Neural cell (in vitro differentiated cells): ENCODE measurements around the gene NDUFAF4. TPM values are rescaled to one million over a fixed set of nuclear protein-coding genes. Genes with fewer than 3 reads are reported as not detected.

Experiments used
- H2AFZ ChIP-seq: fragments of 200-600, 300-800 bp; sonication (generic), shearing (Covaris generic); 2 replicates; pipeline ENCODE4 v1.6.0; 2014; ENCODE audit warnings: low read depth, mild to moderate bottlenecking, antibody characterized with exemption, low read length, moderate library complexity
- H3F3A ChIP-seq: fragments of 200-600 bp; shearing (Covaris generic); 2 replicates; pipeline ENCODE4 v1.6.1; 2016; ENCODE audit warnings: mild to moderate bottlenecking, moderate library complexity, mixed read lengths, antibody characterized with exemption, low read length; ENCODE audit not compliant: insufficient read depth, poor library complexity, severe bottlenecking
- H3K27ac ChIP-seq: fragments of 200-600, 300-800 bp; sonication (generic), shearing (Covaris generic); 2 replicates; pipeline ENCODE4 v1.5.1; 2014; ENCODE audit warnings: mild to moderate bottlenecking, low read length, moderate library complexity
- H3K27me3 ChIP-seq: fragments of 300-800, 200-600 bp; sonication (generic), shearing (Covaris generic); 2 replicates; pipeline ENCODE4 v1.6.0; 2014; ENCODE audit warnings: mild to moderate bottlenecking, low read depth, low read length, moderate library complexity; ENCODE audit not compliant: insufficient read depth
- H3K36me3 ChIP-seq: fragments of 300-800, 200-600 bp; sonication (generic), shearing (Covaris generic); 2 replicates; pipeline ENCODE4 v1.5.1; 2014; ENCODE audit warnings: mild to moderate bottlenecking, antibody characterized with exemption, low read length, moderate library complexity; ENCODE audit not compliant: insufficient read depth
- H3K4me2 ChIP-seq: fragments of 300-800, 200-600 bp; sonication (generic), shearing (Covaris generic); 2 replicates; pipeline ENCODE4 v1.6.0; 2014; ENCODE audit warnings: mild to moderate bottlenecking, low read length
- H3K4me3 ChIP-seq: fragments of 300-800, 200-600 bp; sonication (generic), shearing (Covaris generic); 2 replicates; pipeline ENCODE4 v1.5.1; 2014; ENCODE audit warnings: mild to moderate bottlenecking, low read length, moderate library complexity
- H3K79me2 ChIP-seq: fragments of 200-600 bp; shearing (Covaris generic); replicated peaks from 2 replicates; pipeline ENCODE4 v1.6.0; 2014; ENCODE audit warnings: mild to moderate bottlenecking, low read length, moderate library complexity; ENCODE audit not compliant: insufficient read depth
- H3K9ac ChIP-seq: fragments of 300-800, 200-600 bp; sonication (generic), shearing (Covaris generic); 2 replicates; pipeline ENCODE4 v1.6.1; 2016; ENCODE audit warnings: mild to moderate bottlenecking, low read length, mixed read lengths
- H3K9me2 ChIP-seq: fragments of 200-600 bp; shearing (Covaris generic); 2 replicates; pipeline ENCODE4 v1.6.1; 2016; ENCODE audit warnings: mild to moderate bottlenecking, low read length, mixed read lengths; ENCODE audit not compliant: insufficient read depth
- H3K9me3 ChIP-seq: fragments of 200-600, 300-800 bp; sonication (generic), shearing (Covaris generic); 2 replicates; pipeline ENCODE4 v1.6.1; 2016; ENCODE audit warnings: mild to moderate bottlenecking, mixed run types, low read length, moderate library complexity, mixed read lengths
- H4K20me1 ChIP-seq: fragments of 200-600 bp; shearing (Covaris generic); 2 replicates; pipeline ENCODE4 v1.6.1; 2016; ENCODE audit warnings: mild to moderate bottlenecking, mixed run types; ENCODE audit not compliant: insufficient read depth
- EP300 ChIP-seq: fragments of 450-650 bp; conservative IDR thresholded peaks from 2 replicates; pipeline ENCODE4 v1.6.1; 2014; ENCODE audit warnings: antibody characterized with exemption, mild to moderate bottlenecking, moderate library complexity; ENCODE audit not compliant: poor library complexity, severe bottlenecking
- EZH2 ChIP-seq: fragments of 200-600, 300-800 bp; shearing (Covaris generic), sonication (generic); IDR thresholded peaks from 2 replicates; pipeline ENCODE4 v1.6.1; 2014; ENCODE audit warnings: antibody characterized with exemption, low read length, borderline replicate concordance, mild to moderate bottlenecking; ENCODE audit not compliant: insufficient read depth, poor library complexity, severe bottlenecking
- MXI1 ChIP-seq: fragments of 450-650 bp; conservative IDR thresholded peaks from 2 replicates; pipeline ENCODE4 v1.6.1; 2014; ENCODE audit warnings: antibody characterized with exemption, mild to moderate bottlenecking; ENCODE audit not compliant: poor library complexity, severe bottlenecking
- POLR2AphosphoS5 ChIP-seq: IDR thresholded peaks from 2 replicates; pipeline ENCODE4 v1.6.1; 2012
- RAD21 ChIP-seq: fragments of 450-650 bp; conservative IDR thresholded peaks from 2 replicates; pipeline ENCODE4 v1.6.1; 2014; ENCODE audit warnings: antibody characterized with exemption, mild to moderate bottlenecking, moderate library complexity
- SMC3 ChIP-seq: fragments of 450-650 bp; conservative IDR thresholded peaks from 2 replicates; pipeline ENCODE4 v1.6.1; 2014; ENCODE audit warnings: antibody characterized with exemption, mild to moderate bottlenecking, moderate library complexity; ENCODE audit not compliant: poor library complexity
- TAF1 ChIP-seq: IDR thresholded peaks from 2 replicates; pipeline ENCODE4 v1.6.1; 2012; ENCODE audit warnings: low read depth
- polyA plus RNA-seq: library from polyadenylated mRNA; depleted of rRNA; stranded (reverse); fragments of >200 nt; gene quantifications from 2 replicates; pipeline ENCODE4 v1.2.3, GENCODE V29; 2014
- TF ChIP-seq, protein P1 (sequence below): IDR thresholded peaks from 2 replicates; pipeline ENCODE4 v1.6.1; 2012; ENCODE audit warnings: borderline replicate concordance
- TF ChIP-seq, protein P2 (sequence below): fragments of 450-650 bp; IDR thresholded peaks from 2 replicates; pipeline ENCODE4 v1.5.1; 2014; ENCODE audit warnings: antibody characterized with exemption, mild to moderate bottlenecking, moderate library complexity; ENCODE audit not compliant: poor library complexity, severe bottlenecking

Gene NDUFAF4
- polyA plus RNA-seq, 1 donor from 2014 or later = 55.9 TPM

DNA sequence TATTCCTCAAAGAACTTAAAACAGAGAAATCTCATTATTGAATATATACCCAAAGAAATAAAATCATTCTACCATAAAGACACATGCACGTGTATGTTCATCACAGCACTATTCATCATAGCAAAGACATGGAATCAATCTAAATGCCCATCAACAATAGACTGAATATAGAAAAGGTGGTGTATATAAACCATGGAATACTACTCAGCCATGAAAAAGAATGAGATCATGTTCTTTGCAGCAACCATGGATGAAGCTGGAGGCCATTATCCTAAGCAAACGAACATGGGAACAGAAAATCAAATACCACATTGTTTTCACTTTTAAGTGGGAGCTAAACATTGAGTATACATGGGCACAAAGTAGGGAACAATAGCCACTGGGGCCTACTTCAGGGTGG, 48.1 kb downstream of the NDUFAF4 start:
- H3K4me3 ChIP-seq = no peak overlapping the region
- H3K9me2 ChIP-seq = no peaks in the 10 kb centered on the region
- no peak overlapping the region for H3K27ac ChIP-seq
- H3K27me3 ChIP-seq = no peaks in the 10 kb centered on the region
- H3K36me3 ChIP-seq = no peaks in the 10 kb centered on the region
- no peaks in the 10 kb centered on the region for H4K20me1 ChIP-seq
- H2AFZ ChIP-seq = no peak overlapping the region
- no peaks in the 10 kb centered on the region for H3F3A ChIP-seq
- no peak overlapping the region for H3K4me2 ChIP-seq
- H3K9me3 ChIP-seq = no peaks in the 10 kb centered on the region
- TF ChIP-seq TAF1 = no peak
- TF ChIP-seq EP300 = no peak
- TF ChIP-seq, protein P1, sequence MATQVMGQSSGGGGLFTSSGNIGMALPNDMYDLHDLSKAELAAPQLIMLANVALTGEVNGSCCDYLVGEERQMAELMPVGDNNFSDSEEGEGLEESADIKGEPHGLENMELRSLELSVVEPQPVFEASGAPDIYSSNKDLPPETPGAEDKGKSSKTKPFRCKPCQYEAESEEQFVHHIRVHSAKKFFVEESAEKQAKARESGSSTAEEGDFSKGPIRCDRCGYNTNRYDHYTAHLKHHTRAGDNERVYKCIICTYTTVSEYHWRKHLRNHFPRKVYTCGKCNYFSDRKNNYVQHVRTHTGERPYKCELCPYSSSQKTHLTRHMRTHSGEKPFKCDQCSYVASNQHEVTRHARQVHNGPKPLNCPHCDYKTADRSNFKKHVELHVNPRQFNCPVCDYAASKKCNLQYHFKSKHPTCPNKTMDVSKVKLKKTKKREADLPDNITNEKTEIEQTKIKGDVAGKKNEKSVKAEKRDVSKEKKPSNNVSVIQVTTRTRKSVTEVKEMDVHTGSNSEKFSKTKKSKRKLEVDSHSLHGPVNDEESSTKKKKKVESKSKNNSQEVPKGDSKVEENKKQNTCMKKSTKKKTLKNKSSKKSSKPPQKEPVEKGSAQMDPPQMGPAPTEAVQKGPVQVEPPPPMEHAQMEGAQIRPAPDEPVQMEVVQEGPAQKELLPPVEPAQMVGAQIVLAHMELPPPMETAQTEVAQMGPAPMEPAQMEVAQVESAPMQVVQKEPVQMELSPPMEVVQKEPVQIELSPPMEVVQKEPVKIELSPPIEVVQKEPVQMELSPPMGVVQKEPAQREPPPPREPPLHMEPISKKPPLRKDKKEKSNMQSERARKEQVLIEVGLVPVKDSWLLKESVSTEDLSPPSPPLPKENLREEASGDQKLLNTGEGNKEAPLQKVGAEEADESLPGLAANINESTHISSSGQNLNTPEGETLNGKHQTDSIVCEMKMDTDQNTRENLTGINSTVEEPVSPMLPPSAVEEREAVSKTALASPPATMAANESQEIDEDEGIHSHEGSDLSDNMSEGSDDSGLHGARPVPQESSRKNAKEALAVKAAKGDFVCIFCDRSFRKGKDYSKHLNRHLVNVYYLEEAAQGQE = no peak
- TF ChIP-seq MXI1 = no peak
- TF ChIP-seq EZH2 = no peak
- no peak for TF ChIP-seq SMC3
- TF ChIP-seq POLR2AphosphoS5 = no peak
- TF ChIP-seq, protein P2, sequence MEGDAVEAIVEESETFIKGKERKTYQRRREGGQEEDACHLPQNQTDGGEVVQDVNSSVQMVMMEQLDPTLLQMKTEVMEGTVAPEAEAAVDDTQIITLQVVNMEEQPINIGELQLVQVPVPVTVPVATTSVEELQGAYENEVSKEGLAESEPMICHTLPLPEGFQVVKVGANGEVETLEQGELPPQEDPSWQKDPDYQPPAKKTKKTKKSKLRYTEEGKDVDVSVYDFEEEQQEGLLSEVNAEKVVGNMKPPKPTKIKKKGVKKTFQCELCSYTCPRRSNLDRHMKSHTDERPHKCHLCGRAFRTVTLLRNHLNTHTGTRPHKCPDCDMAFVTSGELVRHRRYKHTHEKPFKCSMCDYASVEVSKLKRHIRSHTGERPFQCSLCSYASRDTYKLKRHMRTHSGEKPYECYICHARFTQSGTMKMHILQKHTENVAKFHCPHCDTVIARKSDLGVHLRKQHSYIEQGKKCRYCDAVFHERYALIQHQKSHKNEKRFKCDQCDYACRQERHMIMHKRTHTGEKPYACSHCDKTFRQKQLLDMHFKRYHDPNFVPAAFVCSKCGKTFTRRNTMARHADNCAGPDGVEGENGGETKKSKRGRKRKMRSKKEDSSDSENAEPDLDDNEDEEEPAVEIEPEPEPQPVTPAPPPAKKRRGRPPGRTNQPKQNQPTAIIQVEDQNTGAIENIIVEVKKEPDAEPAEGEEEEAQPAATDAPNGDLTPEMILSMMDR = no peak
- no peak for TF ChIP-seq RAD21
- no peak overlapping the region for H3K9ac ChIP-seq
- no peaks in the 10 kb centered on the region for H3K79me2 ChIP-seq

GRCh38 chr6:96844530-96844929, 53.2 kb downstream of the NDUFAF4 start:
- Histone ChIP-seq H3K4me2 (no peak overlapping the region), H3K9me3 (no peaks in the 10 kb centered on the region), H3K79me2 (no peaks in the 10 kb centered on the region), H3K9me2 (no peaks in the 10 kb centered on the region), H3K27ac (no peak overlapping the region), H4K20me1 (no peaks in the 10 kb centered on the region), H2AFZ (no peak overlapping the region), H3K36me3 (no peaks in the 10 kb centered on the region), H3F3A (no peaks in the 10 kb centered on the region), H3K27me3 (no peaks in the 10 kb centered on the region), H3K9ac (no peak overlapping the region), H3K4me3 (no peak overlapping the region)
- TF ChIP-seq EZH2 (no peak), EP300 (no peak), RAD21 (no peak), MXI1 (no peak), POLR2AphosphoS5 (no peak), TAF1 (no peak), SMC3 (no peak)
- TF ChIP-seq, protein P2 = no peak
- TF ChIP-seq, protein P1 = no peak
